Osteoblast (primary cell): ENCODE results near the gene CCDC170. TPM values are rescaled to one million over a fixed set of nuclear protein-coding genes. Genes with fewer than 3 reads are reported as not detected.

Experiments
- DNase-seq: peaks from one replicate; pipeline ENCODE4 v3.0.0; 2011; ENCODE audit warnings: low spot score, mixed read lengths; ENCODE audit not compliant: insufficient read length; ENCODE audit errors: missing footprints
- H2AFZ ChIP-seq: 2 replicates; pipeline ENCODE4 v1.6.0; 2011; ENCODE audit warnings: mild to moderate bottlenecking, low read length
- H3K27ac ChIP-seq: 2 replicates; pipeline ENCODE4 v1.5.1; 2011; ENCODE audit warnings: mild to moderate bottlenecking, low read depth, low read length, moderate library complexity
- H3K27me3 ChIP-seq: 2 replicates; pipeline ENCODE4 v1.6.0; 2012; ENCODE audit warnings: mild to moderate bottlenecking, control low read depth, inconsistent platforms, low read length, moderate library complexity; ENCODE audit not compliant: insufficient read depth
- H3K36me3 ChIP-seq: 2 replicates; pipeline ENCODE4 v1.5.1; 2011; ENCODE audit warnings: mild to moderate bottlenecking, low read length, control low read depth, moderate library complexity; ENCODE audit not compliant: insufficient read depth
- H3K4me1 ChIP-seq: 2 replicates; pipeline ENCODE4 v1.5.1; 2011; ENCODE audit warnings: mild to moderate bottlenecking, low read length, control low read depth, moderate library complexity; ENCODE audit not compliant: insufficient read depth
- H3K4me2 ChIP-seq: 2 replicates; pipeline ENCODE4 v1.6.0; 2011; ENCODE audit warnings: mild to moderate bottlenecking, low read length; ENCODE audit not compliant: insufficient read depth
- H3K4me3 ChIP-seq: fragments of 200-600 bp; sonication (generic); 3 replicates; pipeline ENCODE4 v1.5.1; 2012; ENCODE audit warnings: mild to moderate bottlenecking, low read length, inconsistent platforms; ENCODE audit not compliant: insufficient read depth
- H3K79me2 ChIP-seq: 2 replicates; pipeline ENCODE4 v1.6.0; 2012; ENCODE audit warnings: mild to moderate bottlenecking, low read length, control low read depth, inconsistent platforms; ENCODE audit not compliant: insufficient read depth
- H3K9me3 ChIP-seq: 2 replicates; pipeline ENCODE4 v1.5.1; 2011; ENCODE audit warnings: low read depth, low read length, control low read depth
- H4K20me1 ChIP-seq: 2 replicates; pipeline ENCODE4 v1.6.0; 2012; ENCODE audit warnings: mild to moderate bottlenecking, low read length, control low read depth; ENCODE audit not compliant: insufficient read depth
- CTCF ChIP-seq: IDR thresholded peaks from 2 replicates; pipeline ENCODE4 v1.5.1; 2011; ENCODE audit warnings: mild to moderate bottlenecking, low read depth, low read length, moderate library complexity; ENCODE audit errors: extremely low read depth
- total RNA-seq: library from RNA; depleted of rRNA; stranded (reverse); fragments of >200 nt; gene quantifications from 2 replicates; pipeline ENCODE4 v1.2.3, GENCODE V29; 2012

CCDC170 gene
- total RNA-seq, 1 donor, result 1.8 TPM

DNA sequence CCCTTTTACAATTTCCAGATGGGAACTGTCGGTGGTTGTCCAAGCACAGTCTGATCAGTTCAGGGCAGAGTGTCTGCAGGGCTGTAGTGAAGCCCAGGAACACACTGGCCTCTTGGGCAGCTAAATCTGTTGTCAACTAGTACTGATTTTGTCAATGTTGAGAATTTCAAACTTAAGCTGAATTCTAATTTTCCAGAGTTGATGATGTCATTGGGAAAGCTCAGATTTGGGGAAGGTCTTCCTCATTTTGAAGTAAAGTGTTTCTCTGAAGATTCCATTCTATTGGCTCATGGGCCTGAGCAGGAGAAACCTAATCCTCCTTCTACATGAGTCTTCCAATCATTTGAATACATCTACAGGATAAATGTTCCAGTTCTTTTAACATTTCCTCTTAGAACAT, 72.1 kb downstream of the CCDC170 start:
- DNase-seq, result peak; percentile 17
- no peak overlapping the region for H3K4me2 ChIP-seq

GRCh38 chr6:151566557-151566956, 72.7 kb downstream of the CCDC170 start:
- H3K27ac ChIP-seq, result no peak overlapping the region
- H3K27me3 ChIP-seq, result no peaks in the 10 kb centered on the region
- H3K4me1 ChIP-seq, result peaks cover 2% of the 10 kb centered on the region
- TF ChIP-seq CTCF, result no peak
- no peak overlapping the region for H3K4me3 ChIP-seq
- H2AFZ ChIP-seq, result no peak overlapping the region
- H4K20me1 ChIP-seq, result no peaks in the 10 kb centered on the region
- no peaks in the 10 kb centered on the region for H3K9me3 ChIP-seq
- no peaks in the 10 kb centered on the region for H3K79me2 ChIP-seq
- H3K4me2 ChIP-seq, result no peak overlapping the region
- H3K36me3 ChIP-seq, result no peaks in the 10 kb centered on the region
- peak; percentile 89 for DNase-seq

More for the DNA sequence above, 72.1 kb downstream of the CCDC170 start:
- Histone ChIP-seq H3K4me1 (peaks cover 2% of the 10 kb centered on the region), H3K27me3 (no peaks in the 10 kb centered on the region), H3K79me2 (no peaks in the 10 kb centered on the region), H3K9me3 (no peaks in the 10 kb centered on the region), H2AFZ (no peak overlapping the region), H3K4me3 (no peak overlapping the region), H3K27ac (no peak overlapping the region), H4K20me1 (no peaks in the 10 kb centered on the region), H3K36me3 (no peaks in the 10 kb centered on the region)
- TF ChIP-seq CTCF, result no peak

DNA sequence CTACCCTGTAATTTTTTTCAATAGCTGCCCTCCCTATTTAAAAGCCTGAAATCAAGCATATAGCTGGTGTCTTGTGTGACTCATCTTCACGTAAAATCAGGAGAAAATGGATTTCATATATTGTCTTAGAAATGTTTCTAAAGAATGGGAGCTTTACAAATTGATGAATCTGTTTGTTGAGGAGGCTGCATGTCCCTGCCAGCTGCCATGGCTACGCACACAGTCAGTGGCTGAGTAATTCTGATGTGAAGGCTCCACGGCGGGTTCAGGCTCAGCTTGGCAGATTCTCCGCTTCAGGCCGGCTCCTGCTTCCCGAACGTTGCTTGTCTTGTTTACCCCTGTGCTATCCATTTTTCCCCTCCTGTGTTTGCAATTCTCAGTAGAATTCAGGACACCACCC, 82.8 kb downstream of the CCDC170 start:
- peaks cover 8% of the 10 kb centered on the region for H3K4me1 ChIP-seq
- no peak for TF ChIP-seq CTCF

DNA sequence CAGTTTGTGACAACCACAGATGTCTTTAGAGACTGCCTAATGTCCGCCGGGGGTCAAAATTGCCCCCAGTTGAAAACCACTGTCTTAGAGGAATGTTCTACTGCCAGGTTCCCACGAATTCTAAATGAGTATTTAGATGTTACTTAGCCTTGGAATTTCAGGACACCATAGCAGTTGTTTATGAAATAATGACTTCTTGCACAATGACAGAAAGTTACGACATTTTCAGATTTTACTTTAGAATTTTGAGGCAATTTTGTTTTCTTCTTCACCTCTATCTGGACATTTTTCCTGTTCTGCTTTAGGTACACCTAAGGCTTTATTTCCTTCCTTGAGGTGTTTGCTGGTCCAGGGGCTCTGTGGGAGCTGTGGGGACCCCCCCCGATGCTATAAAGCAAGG, 83.4 kb downstream of the CCDC170 start:
- no peaks in the 10 kb centered on the region for H3K79me2 ChIP-seq
- H3K36me3 ChIP-seq, result no peaks in the 10 kb centered on the region
- H3K9me3 ChIP-seq, result no peaks in the 10 kb centered on the region
- H3K27ac ChIP-seq, result peak overlapping the region; percentile 38
- H4K20me1 ChIP-seq, result no peaks in the 10 kb centered on the region
- H2AFZ ChIP-seq, result peak overlapping the region; percentile 81
- no peak for TF ChIP-seq CTCF
- no peaks in the 10 kb centered on the region for H3K27me3 ChIP-seq
- H3K4me3 ChIP-seq, result peak overlapping the region; percentile 30
- H3K4me2 ChIP-seq, result peak overlapping the region; percentile 82
- peak; percentile 35 for DNase-seq
- H3K4me1 ChIP-seq, result peaks cover 8% of the 10 kb centered on the region

More for the DNA sequence above, 82.8 kb downstream of the CCDC170 start:
- Histone ChIP-seq H3K4me2 (peak overlapping the region; percentile 82), H3K27ac (peak overlapping the region; percentile 38), H3K9me3 (no peaks in the 10 kb centered on the region), H2AFZ (peak overlapping the region; percentile 81), H3K36me3 (no peaks in the 10 kb centered on the region), H3K79me2 (no peaks in the 10 kb centered on the region), H3K4me3 (peak overlapping the region; percentile 30), H3K27me3 (no peaks in the 10 kb centered on the region), H4K20me1 (no peaks in the 10 kb centered on the region)
- DNase-seq, result peak; percentile 80
